ENCODE data around the gene CELA3B.
"Not testable (repeated sequence)": the region's sequence is repeated elsewhere in the genome, so short reads cannot be mapped to it uniquely, and the experiment has no call there.

- TF ChIP-seq, protein P1, sequence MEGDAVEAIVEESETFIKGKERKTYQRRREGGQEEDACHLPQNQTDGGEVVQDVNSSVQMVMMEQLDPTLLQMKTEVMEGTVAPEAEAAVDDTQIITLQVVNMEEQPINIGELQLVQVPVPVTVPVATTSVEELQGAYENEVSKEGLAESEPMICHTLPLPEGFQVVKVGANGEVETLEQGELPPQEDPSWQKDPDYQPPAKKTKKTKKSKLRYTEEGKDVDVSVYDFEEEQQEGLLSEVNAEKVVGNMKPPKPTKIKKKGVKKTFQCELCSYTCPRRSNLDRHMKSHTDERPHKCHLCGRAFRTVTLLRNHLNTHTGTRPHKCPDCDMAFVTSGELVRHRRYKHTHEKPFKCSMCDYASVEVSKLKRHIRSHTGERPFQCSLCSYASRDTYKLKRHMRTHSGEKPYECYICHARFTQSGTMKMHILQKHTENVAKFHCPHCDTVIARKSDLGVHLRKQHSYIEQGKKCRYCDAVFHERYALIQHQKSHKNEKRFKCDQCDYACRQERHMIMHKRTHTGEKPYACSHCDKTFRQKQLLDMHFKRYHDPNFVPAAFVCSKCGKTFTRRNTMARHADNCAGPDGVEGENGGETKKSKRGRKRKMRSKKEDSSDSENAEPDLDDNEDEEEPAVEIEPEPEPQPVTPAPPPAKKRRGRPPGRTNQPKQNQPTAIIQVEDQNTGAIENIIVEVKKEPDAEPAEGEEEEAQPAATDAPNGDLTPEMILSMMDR (conservative IDR thresholded peaks at IDR 0.05 in 1 of 2, IDR thresholded peaks at IDR 0.05 in 1 of 2; ENCODE audit: low read depth in 1 of 2, low read length in 2 of 2): not testable (repeated sequence)
- not testable (repeated sequence) for TF ChIP-seq EZH2 (IDR thresholded peaks at IDR 0.05; ENCODE audit: low read length, missing control alignments)
These were observed 2.9 kb upstream of the CELA3B start for GRCh38 chr1:21973948-21974347.
